Measurements from ENCODE around the gene TSACC.

The TSACC gene

DNA sequence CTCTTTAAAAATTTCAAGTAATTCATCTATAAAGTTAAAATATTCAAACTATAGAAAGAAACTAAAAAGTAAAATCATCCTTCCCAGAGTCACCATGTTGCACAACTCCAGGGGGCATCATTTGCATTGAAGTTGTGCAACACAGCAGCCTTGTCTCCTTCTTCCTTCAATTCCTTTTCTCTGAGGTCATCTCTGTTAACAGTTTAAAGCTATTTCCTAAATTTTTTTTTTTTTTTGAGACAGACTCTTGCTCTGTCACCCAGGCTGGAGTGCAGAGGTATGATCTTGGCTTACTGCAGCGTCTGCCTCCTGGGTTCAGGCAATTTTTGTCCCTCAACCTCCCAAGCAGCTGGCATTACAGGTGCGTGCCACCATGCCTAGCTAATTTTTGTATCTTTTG, 37.8 kb downstream of the TSACC start:
- DNase-seq (ENCODE audit: low read depth, low spot score): no peak

GRCh38 chr1:156376958-156377919, 38.9 kb downstream of the TSACC start:
- DNase-seq (ENCODE audit: low read depth, low spot score): no peak

DNA sequence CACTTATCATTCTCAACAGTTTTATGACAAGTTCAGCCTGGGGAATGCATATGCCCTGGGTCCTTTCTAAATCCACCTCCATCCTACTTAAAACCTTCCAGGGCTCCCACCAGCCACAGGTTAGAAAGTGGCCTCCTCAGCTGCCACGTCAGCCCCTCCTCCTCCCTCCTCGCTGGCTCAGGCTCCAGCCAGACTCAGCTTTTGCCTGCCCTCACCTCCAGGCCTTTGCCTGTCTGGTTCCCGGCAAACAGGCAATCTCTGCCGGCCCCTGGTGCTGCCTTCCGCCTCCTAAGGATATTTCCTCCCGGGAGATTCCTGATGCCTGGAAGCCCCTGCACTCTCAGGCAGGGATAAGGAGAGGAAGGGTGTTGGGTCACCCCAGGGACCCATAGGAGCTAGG, 40.2 kb downstream of the TSACC start:
- no peak for DNase-seq (ENCODE audit: low read depth, low spot score)

DNA sequence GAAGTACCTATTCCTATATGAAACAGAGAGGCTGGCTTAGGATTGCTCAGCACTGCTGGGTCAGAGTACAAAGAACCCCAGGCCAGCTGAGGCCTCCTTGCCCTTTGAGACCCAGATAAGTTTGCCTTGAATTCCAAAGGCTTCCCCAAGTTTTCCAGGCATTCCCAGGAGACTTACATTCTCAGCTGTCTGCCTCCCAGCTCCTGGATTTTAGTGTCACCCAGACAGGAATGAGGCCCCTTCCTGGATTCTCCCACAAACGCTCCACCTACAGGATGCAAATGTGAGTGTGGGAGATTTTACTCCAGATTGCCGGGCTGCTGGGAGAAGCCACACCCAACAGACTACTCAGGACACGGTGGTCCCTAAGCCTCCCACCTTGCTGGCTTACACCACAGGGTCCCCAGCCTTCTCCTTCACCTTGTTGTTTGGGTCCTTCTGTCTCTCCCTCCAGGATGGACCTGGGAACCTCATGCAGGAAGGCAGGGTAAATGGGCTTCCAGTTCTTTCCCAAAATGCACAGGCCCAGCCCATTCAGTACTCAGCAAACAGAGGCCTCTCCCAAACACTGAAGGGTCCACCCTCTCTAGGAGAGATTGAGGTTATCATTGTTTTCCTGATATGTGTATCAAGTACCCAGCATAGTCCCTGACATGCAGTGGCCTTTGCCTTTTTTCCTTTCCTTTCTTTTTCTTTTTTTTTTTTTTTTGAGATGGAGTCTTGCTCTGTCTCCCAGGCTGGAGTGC, 41.3 kb downstream of the TSACC start:
- no peak for DNase-seq (ENCODE audit: low read depth, low spot score)

DNA sequence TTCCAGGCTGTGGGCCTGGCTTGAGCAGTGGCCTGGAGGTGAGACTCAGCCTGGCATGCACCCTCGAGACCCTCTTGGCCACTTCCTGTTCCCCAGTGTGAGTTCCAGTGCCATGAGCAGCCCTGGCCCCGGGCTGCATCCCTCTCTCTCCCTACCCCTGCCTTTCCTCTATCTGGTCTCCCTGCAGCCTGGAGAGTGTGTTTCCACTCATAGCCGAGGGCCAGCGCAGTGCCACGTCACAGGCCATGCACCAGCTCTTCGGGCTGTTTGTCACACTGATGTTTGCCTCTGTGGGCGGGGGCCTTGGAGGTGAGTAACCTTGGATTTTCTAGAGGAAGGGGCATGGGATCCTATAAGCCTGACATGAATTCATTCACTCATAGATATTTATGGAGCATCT, 44.2 kb downstream of the TSACC start:
- no peak for DNase-seq (ENCODE audit: low read depth, low spot score)

GRCh38 chr1:156383023-156383422, 44.7 kb downstream of the TSACC start:
- peak; percentile 20 for DNase-seq (ENCODE audit: low read depth, low spot score)

GRCh38 chr1:156384007-156384406, 45.7 kb downstream of the TSACC start:
- no peak for DNase-seq (ENCODE audit: low read depth, low spot score)

- no peak for DNase-seq (ENCODE audit: low read depth, low spot score)
Measured at GRCh38 chr1:156384658-156385057, 46.3 kb downstream of the TSACC start.

DNA sequence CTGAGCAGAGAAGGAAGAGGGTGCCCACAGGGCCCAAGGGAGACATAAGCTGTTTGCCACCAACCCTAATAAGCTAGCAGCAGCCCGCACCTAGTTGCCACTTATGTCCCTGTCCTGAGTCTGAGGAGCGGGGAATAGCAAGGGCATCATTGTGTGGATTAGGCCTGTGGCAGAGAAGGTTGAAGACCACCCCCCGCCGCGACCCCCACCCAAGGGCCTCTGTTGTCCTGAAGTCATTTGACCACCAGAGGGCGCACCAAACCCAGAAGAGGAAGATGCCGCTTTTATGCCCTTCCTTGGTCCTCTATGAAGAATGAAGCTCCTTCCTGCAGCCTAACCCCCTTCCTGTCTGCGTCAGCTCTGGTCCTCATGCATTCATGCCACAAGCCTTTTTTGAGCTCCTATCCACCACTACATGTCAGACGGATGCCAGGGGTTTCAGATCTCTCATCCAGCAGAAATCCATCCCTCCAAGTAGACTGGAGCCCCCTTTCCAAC, 47.3 kb downstream of the TSACC start:
- peak; percentile 23 for DNase-seq (ENCODE audit: low read depth, low spot score)

DNA sequence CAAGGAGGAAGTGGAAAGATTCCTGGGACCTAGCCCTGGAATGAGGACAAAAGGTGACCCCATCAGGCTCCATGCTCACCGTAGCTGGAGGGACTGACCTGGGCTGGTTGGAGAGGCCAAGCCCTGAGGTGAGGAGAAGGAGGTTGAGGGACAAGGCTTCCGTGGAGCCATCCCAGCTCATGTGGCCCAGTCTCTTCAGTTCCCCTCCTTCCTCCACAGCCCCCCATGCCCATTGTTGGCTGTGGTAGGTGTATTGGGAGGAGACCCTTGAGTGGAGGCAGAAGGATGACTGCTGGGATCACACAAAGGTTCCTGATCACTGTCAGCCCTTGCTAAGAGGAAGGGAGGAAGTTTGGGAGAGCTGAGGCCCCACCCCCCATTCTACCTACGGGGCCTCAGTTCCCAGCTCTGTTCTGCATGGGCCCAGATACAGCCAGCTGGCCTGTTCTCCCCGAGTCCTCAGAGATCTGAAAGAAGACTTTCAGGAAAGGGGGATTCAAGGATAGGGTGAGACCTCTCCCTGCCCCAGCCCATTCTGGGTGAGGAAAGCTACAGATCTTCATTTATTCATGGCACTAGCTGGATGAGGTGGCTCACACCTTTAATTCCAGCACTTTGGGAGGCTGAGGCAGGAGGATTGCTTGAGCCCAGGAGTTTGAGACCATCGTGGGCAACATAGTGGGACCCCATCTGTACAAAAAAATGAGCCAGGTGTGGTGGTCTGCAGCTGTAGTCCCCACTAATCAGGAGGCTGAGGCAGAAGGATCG, 48.0 kb downstream of the TSACC start:
- no peak for DNase-seq (ENCODE audit: low read depth, low spot score)

DNA sequence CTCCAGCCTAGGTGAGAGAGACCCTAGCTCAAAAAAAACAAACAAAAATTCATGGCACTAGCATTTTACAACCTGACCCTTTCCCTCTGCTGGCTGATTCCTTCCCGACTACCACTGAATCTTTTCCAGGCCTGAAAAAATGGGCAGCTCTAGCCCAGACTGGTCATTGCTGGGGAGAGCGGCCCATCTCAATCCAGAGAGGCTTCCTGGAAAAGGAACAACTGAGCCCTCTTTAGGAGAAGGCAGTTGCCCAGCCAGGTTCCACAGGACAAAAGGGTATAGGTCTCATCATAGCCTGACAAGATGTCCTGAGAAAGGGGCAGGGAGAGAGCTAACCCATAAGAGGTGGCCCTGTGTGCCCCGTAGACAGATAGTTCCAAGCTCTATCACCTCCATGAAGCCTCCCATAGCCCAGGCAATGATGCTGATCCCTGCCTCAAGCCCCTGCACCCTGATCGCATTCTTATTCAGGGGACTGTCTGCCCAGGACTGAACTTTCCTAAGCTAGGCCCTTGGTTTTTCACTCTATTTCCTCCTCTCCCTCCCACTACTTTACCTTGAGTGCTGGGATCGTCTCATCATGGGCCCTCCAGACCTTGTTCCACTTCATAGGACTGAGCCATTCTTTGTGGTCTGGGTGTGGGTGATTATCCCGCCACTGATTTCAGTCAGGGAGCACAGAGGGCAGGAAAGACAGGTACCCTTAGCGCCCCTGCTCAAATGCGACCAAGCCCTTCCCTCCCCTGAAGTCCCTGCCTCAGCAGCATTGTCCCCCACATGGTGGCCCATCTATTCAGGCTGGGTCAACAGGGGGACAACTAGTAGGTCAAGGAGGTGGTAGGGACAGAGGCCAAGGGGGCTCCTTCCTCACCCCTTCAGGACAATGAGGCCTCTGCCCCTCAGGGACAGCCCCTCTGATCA, 48.9 kb downstream of the TSACC start:
- no peak for DNase-seq (ENCODE audit: low read depth, low spot score)

- DNase-seq (ENCODE audit: low read depth, low spot score): no peak
Measured at GRCh38 chr1:156387870-156388173, 49.5 kb downstream of the TSACC start.

DNA sequence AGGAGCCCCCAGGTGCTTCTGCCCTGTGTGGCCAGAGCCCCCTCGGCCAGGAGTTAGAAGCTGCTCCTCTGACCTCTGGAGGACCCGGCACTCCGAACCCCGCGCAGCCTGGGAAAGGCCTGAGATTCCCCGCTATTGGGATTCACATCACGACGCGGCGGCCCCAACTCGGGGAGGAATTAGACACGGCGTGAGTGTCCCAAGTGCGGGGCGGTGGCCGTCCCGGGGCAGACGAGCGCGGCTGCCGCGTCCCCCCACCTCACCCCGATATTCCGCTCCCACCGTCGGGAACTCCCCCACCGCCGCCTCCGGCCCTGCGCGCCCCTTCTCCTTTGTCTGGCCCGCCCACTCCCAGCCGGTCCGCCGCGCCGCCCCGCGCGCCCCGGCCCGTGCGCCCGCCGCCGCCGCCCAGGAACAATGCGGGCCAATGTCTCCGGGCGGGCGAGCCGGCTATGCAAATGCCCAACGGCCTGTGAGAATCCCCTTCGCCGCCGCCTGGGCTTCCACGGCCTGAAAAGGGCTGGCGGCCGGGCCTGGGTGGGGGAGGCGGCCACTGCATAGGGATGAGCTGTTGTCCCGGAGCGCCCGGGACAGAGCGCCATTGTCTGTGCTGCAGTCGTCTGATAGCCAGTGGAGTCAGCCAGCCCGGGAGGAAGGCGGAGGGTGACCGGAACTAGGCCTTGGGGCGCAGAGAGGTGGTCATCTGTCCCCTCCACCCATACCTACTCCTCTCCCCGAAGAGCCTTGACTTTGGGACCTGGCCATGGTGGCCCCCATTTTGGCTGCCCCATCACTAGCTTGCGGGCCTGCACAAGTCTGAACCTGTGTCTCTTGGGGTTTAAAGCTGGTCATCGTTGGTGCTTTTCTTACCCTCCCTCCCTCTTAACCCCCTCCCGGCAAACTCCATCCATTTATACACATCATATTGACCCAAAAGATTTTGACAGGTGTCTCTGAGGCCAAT, 50.1 kb downstream of the TSACC start:
- no peak for DNase-seq (ENCODE audit: low read depth, low spot score)

DNA sequence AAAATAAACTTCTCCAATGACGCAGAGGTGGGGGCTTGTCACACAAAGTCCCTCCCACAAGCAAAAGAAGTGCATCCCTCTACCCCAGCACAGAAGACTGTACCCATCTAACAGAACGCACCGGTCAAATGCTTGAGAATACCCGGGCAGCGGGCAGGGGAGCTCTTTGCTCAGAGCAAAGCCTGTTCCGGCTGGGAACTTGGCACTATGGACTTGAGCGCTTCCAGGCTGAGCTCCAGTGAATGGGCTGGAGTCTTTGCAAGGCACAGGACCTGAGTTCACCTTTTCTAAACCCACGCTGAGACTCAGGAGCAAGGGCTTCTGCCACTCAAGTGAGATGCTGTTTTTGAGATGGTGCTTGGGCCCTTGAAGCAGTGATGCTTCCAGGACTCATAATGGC, 51.0 kb downstream of the TSACC start:
- DNase-seq (ENCODE audit: low read depth, low spot score): no peak

DNA sequence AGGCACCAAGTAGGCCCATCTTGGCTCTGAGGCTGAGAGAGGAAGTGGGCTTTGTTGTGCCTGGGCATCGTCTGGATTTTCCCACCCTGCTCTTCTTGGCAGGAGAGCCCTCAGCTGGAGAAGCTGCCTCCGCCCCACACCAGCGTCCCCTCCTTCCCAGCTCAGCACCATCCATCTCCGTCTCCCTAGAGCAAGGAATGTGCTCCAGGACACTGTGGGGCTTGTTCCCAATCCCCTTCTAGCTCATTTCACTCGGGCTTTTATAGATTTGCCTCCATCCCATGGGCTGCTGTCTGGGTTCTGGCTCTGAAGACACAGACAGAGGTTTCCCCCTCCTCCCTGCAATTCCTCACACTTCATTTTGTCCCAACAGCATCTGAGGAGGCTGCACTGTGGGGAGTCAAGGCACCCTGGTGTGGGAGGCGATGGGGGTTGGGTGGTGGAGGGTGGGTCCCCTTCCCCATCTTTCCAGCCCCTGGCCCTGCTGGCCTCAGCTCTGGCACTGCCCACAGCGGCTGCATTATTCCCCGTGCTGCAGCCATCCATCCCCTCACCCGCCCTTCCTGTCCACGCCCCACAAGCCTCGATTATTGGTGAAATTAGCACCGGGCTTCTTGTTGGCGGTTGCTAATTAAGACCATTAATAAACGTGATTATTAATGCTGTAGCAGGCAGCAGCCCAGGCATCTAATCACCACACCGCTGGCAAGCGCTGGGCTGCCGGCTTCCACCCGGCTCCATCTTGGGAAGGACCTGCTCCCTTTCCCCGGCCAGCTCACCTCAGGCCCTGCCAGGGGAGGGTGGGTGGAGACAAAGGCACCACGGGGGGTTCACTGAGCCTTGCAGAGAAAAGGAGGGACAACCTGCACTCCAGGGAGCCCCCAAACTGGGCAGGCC, 52.4 kb downstream of the TSACC start:
- no peak for DNase-seq (ENCODE audit: low read depth, low spot score)

GRCh38 chr1:156391366-156391677, 53.0 kb downstream of the TSACC start:
- DNase-seq (ENCODE audit: low read depth, low spot score): no peak

DNA sequence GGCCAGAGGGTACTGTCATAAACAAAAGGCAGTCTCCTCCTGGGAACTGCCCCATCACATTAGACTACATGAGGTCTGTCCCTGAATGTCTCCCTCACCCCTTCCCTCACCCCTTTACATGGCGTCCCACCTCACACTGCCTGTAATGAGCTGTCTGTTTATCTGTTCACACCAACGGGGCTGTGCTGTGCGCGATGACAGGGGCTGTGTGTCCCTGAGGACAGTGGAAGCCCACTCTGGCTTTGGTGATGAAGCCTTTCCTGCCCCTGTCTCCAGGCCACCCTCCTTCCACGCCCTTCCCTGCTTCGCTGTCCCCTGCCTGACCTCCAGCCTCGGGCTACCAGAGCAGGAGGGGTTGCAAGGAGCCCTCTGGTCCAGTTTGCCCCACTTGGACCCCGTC, 53.4 kb downstream of the TSACC start:
- DNase-seq (ENCODE audit: low read depth, low spot score): no peak

DNA sequence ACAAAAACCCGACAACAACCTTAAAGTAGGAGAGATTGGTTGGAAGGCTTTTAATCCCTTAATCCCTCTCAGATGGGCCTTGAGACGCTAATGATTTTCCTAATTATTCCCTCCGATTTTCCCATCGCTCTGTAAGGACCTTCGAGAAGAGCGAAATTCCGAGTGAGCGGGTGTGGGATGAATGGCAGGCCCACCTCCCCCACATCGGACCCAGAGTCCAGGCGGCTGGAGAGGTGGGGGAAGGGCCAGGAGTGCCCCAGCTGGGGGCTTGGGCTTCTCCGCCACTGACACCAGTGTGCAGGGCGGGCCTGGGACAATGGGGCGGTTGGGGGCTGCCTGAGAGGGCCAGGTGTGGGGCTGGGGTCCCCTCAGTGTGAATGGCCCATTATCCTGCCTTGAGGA, 54.1 kb downstream of the TSACC start:
- DNase-seq (ENCODE audit: low read depth, low spot score): no peak

DNA sequence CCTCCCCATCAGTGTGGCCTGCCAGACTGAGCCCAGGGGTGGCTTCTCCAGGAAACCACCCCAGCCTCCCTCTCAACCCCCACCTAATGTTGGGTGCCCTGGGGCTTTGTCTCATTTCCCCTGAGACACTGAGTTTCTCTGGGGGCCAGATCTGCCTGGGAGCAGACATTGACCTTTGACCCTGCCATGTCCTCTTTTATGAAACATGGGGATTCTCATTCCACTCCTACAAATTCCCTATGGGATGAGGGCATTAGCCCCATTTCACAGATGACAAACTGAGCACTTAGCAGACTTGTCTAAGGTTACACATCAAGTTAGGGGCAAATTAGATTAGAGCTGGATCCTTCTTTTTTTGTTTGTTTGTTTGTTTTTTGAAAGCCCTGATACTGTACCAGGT, 54.8 kb downstream of the TSACC start:
- DNase-seq (ENCODE audit: low read depth, low spot score): no peak

All from smooth muscle cell of the brain vasculature (primary cell).